HEK293T (cell line): Measurements from ENCODE around the gene ZNF442.
"Not testable (repeated sequence)": the region's sequence is repeated elsewhere in the genome, so short reads cannot be mapped to it uniquely, and the experiment has no call there.

Source experiments
- BHLHE40 ChIP-seq: fragments of 450-650 bp; IDR thresholded peaks from 2 replicates; pipeline ENCODE4 v1.6.1; 2016; ENCODE audit warnings: mild to moderate bottlenecking, moderate library complexity, borderline replicate concordance
- FOXA1 ChIP-seq: fragments of 450-650 bp; IDR thresholded peaks from 2 replicates; pipeline ENCODE4 v1.6.1; 2016; ENCODE audit warnings: mild to moderate bottlenecking
- FOXK2 ChIP-seq: fragments of 450-650 bp; IDR thresholded peaks from 2 replicates; pipeline ENCODE4 v1.6.1; 2016; ENCODE audit warnings: mild to moderate bottlenecking
- FOXM1 ChIP-seq: fragments of 450-650 bp; IDR thresholded peaks from 2 replicates; pipeline ENCODE4 v1.6.1; 2017; ENCODE audit warnings: mild to moderate bottlenecking, borderline replicate concordance
- HDGF ChIP-seq: fragments of 450-650 bp; IDR thresholded peaks from 2 replicates; pipeline ENCODE4 v1.6.1; 2017; ENCODE audit warnings: antibody characterized with exemption, borderline replicate concordance
- L3MBTL2 ChIP-seq: fragments of 450-650 bp; conservative IDR thresholded peaks from 2 replicates; pipeline ENCODE4 v1.6.1; 2016; ENCODE audit warnings: mild to moderate bottlenecking
- LEF1 ChIP-seq: fragments of 450-650 bp; IDR thresholded peaks from 2 replicates; pipeline ENCODE4 v1.6.1; 2017; ENCODE audit warnings: mild to moderate bottlenecking, borderline replicate concordance
- SP1 ChIP-seq: fragments of 450-650 bp; IDR thresholded peaks from 2 replicates; pipeline ENCODE4 v1.6.1; 2017
- ZNF384 ChIP-seq: fragments of 450-650 bp; IDR thresholded peaks from 2 replicates; pipeline ENCODE4 v1.6.1; 2016
- TF ChIP-seq, protein P1 (sequence below): fragments of 450-650 bp; IDR thresholded peaks from 2 replicates; pipeline ENCODE4 v1.6.1; 2016

GRCh38 chr19:12391148-12391547 is 25.7 kb upstream of the ZNF442 start:
- TF ChIP-seq LEF1, SP1, FOXK2, FOXM1, FOXA1, BHLHE40, ZNF384, HDGF, L3MBTL2: not testable (repeated sequence)
- TF ChIP-seq, protein P1, sequence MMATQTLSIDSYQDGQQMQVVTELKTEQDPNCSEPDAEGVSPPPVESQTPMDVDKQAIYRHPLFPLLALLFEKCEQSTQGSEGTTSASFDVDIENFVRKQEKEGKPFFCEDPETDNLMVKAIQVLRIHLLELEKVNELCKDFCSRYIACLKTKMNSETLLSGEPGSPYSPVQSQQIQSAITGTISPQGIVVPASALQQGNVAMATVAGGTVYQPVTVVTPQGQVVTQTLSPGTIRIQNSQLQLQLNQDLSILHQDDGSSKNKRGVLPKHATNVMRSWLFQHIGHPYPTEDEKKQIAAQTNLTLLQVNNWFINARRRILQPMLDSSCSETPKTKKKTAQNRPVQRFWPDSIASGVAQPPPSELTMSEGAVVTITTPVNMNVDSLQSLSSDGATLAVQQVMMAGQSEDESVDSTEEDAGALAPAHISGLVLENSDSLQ = not testable (repeated sequence)
